GM10248 (cell line): Measurements from ENCODE around the gene CES4A.
"Not testable (repeated sequence)": the region's sequence is repeated elsewhere in the genome, so short reads cannot be mapped to it uniquely, and the experiment has no call there.

Experiments
- CTCF ChIA-PET: fragments of 300-600 bp; sonication (Branson Sonifier 250); formaldehyde crosslinking; extraction: SDS; loops from one replicate; lab custom pipeline; 2021; ENCODE audit warnings: antibody characterized with exemption; lab: Yijun Ruan, JAX
- POLR2A ChIA-PET: fragments of 350-650 bp; sonication (Branson Sonifier 250); formaldehyde crosslinking; extraction: SDS; loops from one replicate; lab custom pipeline; 2020; ENCODE audit warnings: antibody characterized with exemption; lab: Yijun Ruan, JAX
- DNase-seq: peaks from one replicate; pipeline ENCODE4 v3.0.0; 2012; ENCODE audit errors: extremely low spot score
- CTCF ChIP-seq: IDR thresholded peaks from 2 replicates; pipeline ENCODE4 v1.5.1; 2012; ENCODE audit warnings: mild to moderate bottlenecking, low read depth; ENCODE audit errors: extremely low read depth, missing control alignments, control extremely low read depth

Gene CES4A

GRCh38 chr16:66988197-66988788, at the start of gene CES4A:
Gene CES4A (plus strand): TSS chr16:66988589. CDS start chr16:66988773, 184 bp downstream.
- TF ChIP-seq CTCF, result no peak
- no peak for DNase-seq
- ChIA-PET CTCF (interaction anchor here (0.9 to 1.3 kb wide), 5 partner anchors 9 to 173 kb away, joined by 3 to 4 read pairs (median 3); no protein-coding TSS in a partner anchor), POLR2A (no interaction called here)

GRCh38 chr16:66939366-66939765, 49.0 kb upstream of the CES4A start:
- POLR2A ChIA-PET, result interaction anchor here (0.5 kb wide), 1 partner anchor 295 kb away, joined by 3 read pairs; no protein-coding TSS in a partner anchor
- no peak for TF ChIP-seq CTCF
- no peak for DNase-seq
- CTCF ChIA-PET, result interaction anchor here (1.0 to 2.2 kb wide), 3 partner anchors 8 to 15 kb away, joined by 3 to 6 read pairs (median 3); no protein-coding TSS in a partner anchor

GRCh38 chr16:66940236-66940635, 48.2 kb upstream of the CES4A start:
- CTCF ChIA-PET, result interaction anchor here (1.0 to 2.2 kb wide), 3 partner anchors 14 to 45 kb away, joined by 3 to 6 read pairs (median 3); partner anchors contain the start of gene CES3
- no peak for DNase-seq
- no peak for TF ChIP-seq CTCF
- POLR2A ChIA-PET, result no interaction called here

- TF ChIP-seq CTCF, result no peak
- no peak for DNase-seq
- ChIA-PET POLR2A (no interaction called here), CTCF (interaction anchor here (1.3 to 3.6 kb wide), 5 partner anchors 10 to 242 kb away, joined by 3 to 19 read pairs (median 4); no protein-coding TSS in a partner anchor)
Observed at GRCh38 chr16:66942981-66943380, 45.4 kb upstream of the CES4A start.

GRCh38 chr16:66943426-66944053, 44.8 kb upstream of the CES4A start:
- ChIA-PET CTCF (interaction anchor here (1.3 to 3.6 kb wide), 3 partner anchors 10 to 212 kb away, joined by 4 to 19 read pairs (median 9); no protein-coding TSS in a partner anchor), POLR2A (interaction anchor here (0.6 kb wide), 1 partner anchor 26 kb away, joined by 7 read pairs; no protein-coding TSS in a partner anchor)
- TF ChIP-seq CTCF, result no peak
- DNase-seq, result no peak

- ChIA-PET CTCF (interaction anchor here (1.3 to 3.6 kb wide), 3 partner anchors 9 to 211 kb away, joined by 4 to 19 read pairs (median 9); no protein-coding TSS in a partner anchor), POLR2A (interaction anchor here (0.6 kb wide), 1 partner anchor 26 kb away, joined by 7 read pairs; no protein-coding TSS in a partner anchor)
- TF ChIP-seq CTCF, result no peak
- DNase-seq, result no peak
Observed at GRCh38 chr16:66944054-66944441, 44.3 kb upstream of the CES4A start.

- CTCF ChIA-PET, result interaction anchor here (1.6 to 3.6 kb wide), 2 partner anchors 8 to 210 kb away, joined by 9 to 19 read pairs; no protein-coding TSS in a partner anchor
- POLR2A ChIA-PET, DNase-seq: not testable (repeated sequence)
Observed at GRCh38 chr16:66944971-66945370, 43.4 kb upstream of the CES4A start.
